GM23248 (cell line): Measurements from ENCODE around the gene CCBE1. TPM values are rescaled to one million over a fixed set of nuclear protein-coding genes. Genes with fewer than 3 reads are reported as not detected.

Source experiments
- DNase-seq: peaks from one replicate; pipeline ENCODE4 v3.0.0-alpha.2; 2015
- H2AFZ ChIP-seq: fragments of 200-600 bp; sonication (generic); 2 replicates; pipeline ENCODE4 v1.6.1; 2016; ENCODE audit warnings: antibody characterized with exemption
- H3F3A ChIP-seq: fragments of 200-600 bp; sonication (generic); 2 replicates; pipeline ENCODE4 v1.6.1; 2016; ENCODE audit warnings: mild to moderate bottlenecking, antibody characterized with exemption, mixed run types; ENCODE audit not compliant: insufficient read depth
- H3K27ac ChIP-seq: fragments of 200-600 bp; sonication (generic); 2 replicates; pipeline ENCODE4 v1.5.1; 2016; ENCODE audit warnings: mild to moderate bottlenecking
- H3K27me3 ChIP-seq: fragments of 200-600 bp; sonication (generic); replicated peaks from 2 replicates; pipeline ENCODE4 v1.6.1; 2016; ENCODE audit warnings: mild to moderate bottlenecking; ENCODE audit not compliant: insufficient read depth
- H3K36me3 ChIP-seq: fragments of 200-600 bp; sonication (generic); 2 replicates; pipeline ENCODE4 v1.6.1; 2016; ENCODE audit warnings: low read depth, mild to moderate bottlenecking
- H3K4me1 ChIP-seq: fragments of 200-600 bp; sonication (generic); 2 replicates; pipeline ENCODE4 v1.6.1; 2016; ENCODE audit warnings: mild to moderate bottlenecking; ENCODE audit not compliant: insufficient read depth
- H3K4me2 ChIP-seq: fragments of 200-600 bp; sonication (generic); one replicate; pipeline ENCODE4 v1.6.1; 2016; ENCODE audit warnings: mild to moderate bottlenecking; ENCODE audit not compliant: unreplicated experiment
- H3K4me3 ChIP-seq: fragments of 200-600 bp; sonication (generic); 2 replicates; pipeline ENCODE4 v1.5.1; 2016; ENCODE audit warnings: mild to moderate bottlenecking
- H3K79me2 ChIP-seq: fragments of 200-600 bp; sonication (generic); 2 replicates; pipeline ENCODE4 v1.6.1; 2016; ENCODE audit warnings: mild to moderate bottlenecking; ENCODE audit not compliant: insufficient read depth
- H3K9ac ChIP-seq: fragments of 200-600 bp; sonication (generic); 2 replicates; pipeline ENCODE4 v1.6.1; 2016; ENCODE audit warnings: mild to moderate bottlenecking
- H3K9me2 ChIP-seq: fragments of 200-600 bp; sonication (generic); 2 replicates; pipeline ENCODE4 v1.6.1; 2016; ENCODE audit warnings: mixed run types, mild to moderate bottlenecking, moderate library complexity; ENCODE audit not compliant: insufficient read depth
- H3K9me3 ChIP-seq: fragments of 200-600 bp; sonication (generic); one replicate; pipeline ENCODE4 v1.6.1; 2017; ENCODE audit warnings: low read depth
- H4K20me1 ChIP-seq: fragments of 200-600 bp; sonication (generic); 2 replicates; pipeline ENCODE4 v1.6.0; 2016; ENCODE audit not compliant: insufficient read depth
- EZH2 ChIP-seq: fragments of 200-600 bp; sonication (generic); IDR thresholded peaks from 2 replicates; pipeline ENCODE4 v1.6.1; 2018; ENCODE audit warnings: antibody characterized with exemption, mild to moderate bottlenecking; ENCODE audit not compliant: insufficient read depth, poor library complexity, severe bottlenecking
- EZH2phosphoT487 ChIP-seq: fragments of 200-600 bp; sonication (generic); IDR thresholded peaks from 2 replicates; pipeline ENCODE4 v1.6.1; 2018; ENCODE audit warnings: antibody characterized with exemption, moderate library complexity, mild to moderate bottlenecking, low read depth; ENCODE audit not compliant: insufficient read depth
- WGBS, 2 experiments: methylation state at CpG; one replicate each; pipeline ENCODE4 v1.1.6; 2015 to 2017; ENCODE audit warnings: low lambda C conversion rate in 2 of 2, low coverage in 1 of 2; ENCODE audit errors: missing lambda C conversion rate in 2 of 2; 5-methylcytosine and 5-hydroxymethylcytosine counted together
- in situ Hi-C: fragments of 300-500 bp; cut with MboI; formaldehyde crosslinking; loops from 2 replicates; pipeline ENCODE4 v1.15.0; 2020
- polyA plus RNA-seq: library from polyadenylated mRNA; unstranded; fragments of >200 nt; fragmentation: Nextera tagmentation; extraction: Ambion mirVana; gene quantifications from 2 replicates; pipeline ENCODE4 v1.2.1, GENCODE V29; 2016
- total RNA-seq: library from RNA; depleted of rRNA; stranded (reverse); fragments of >200 nt; shearing (Covaris generic); gene quantifications from 2 replicates; pipeline ENCODE4 v1.2.3, GENCODE V29; 2014

Gene CCBE1
- total and polyA plus RNA-seq, 2 experiments from 2014 or later = 16.6 to 33.6 TPM

DNA sequence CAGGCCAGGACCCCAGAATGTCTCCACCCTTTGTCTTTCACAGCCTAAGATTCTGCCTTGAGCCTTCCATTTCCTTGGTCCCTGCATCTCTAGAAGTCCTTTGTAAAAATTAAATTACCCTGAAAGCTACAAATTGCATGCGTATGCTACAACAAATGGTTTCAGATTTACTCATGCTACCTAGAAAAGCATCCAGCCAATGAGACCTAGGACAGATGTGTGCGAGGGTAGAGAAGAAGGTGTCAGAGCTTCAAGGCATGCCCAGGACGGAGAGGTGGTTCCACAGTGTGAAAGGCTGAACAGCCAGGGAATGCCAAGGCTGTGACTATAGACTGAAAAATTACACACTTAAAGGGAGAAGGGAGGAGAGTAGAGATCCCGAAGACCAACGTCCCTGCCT lies 40.2 kb downstream of the CCBE1 start:
- no peaks in the 10 kb centered on the region for H3K27me3 ChIP-seq
- no peaks in the 10 kb centered on the region for H3K9me3 ChIP-seq
- H4K20me1 ChIP-seq = no peaks in the 10 kb centered on the region
- no peaks in the 10 kb centered on the region for H3K36me3 ChIP-seq
- H3K4me2 ChIP-seq = no peak overlapping the region
- peaks cover 26% of the 10 kb centered on the region for H3K79me2 ChIP-seq
- no peak overlapping the region for H3K4me3 ChIP-seq
- peaks cover 30% of the 10 kb centered on the region for H3K4me1 ChIP-seq
- H2AFZ ChIP-seq = no peak overlapping the region
- no peak for TF ChIP-seq EZH2
- DNase-seq = no peak
- H3K9me2 ChIP-seq = no peaks in the 10 kb centered on the region
- H3F3A ChIP-seq = 0 out of 2 replicates have a peak, but pooled peaks cover 16% of the 10 kb centered on the region
- no peak overlapping the region for H3K27ac ChIP-seq
- WGBS, 2 experiments = 95 to 97% methylated on average over 5 of the region's 5 CpGs
- no peak overlapping the region for H3K9ac ChIP-seq
- in situ Hi-C loops = no loop called here

DNA sequence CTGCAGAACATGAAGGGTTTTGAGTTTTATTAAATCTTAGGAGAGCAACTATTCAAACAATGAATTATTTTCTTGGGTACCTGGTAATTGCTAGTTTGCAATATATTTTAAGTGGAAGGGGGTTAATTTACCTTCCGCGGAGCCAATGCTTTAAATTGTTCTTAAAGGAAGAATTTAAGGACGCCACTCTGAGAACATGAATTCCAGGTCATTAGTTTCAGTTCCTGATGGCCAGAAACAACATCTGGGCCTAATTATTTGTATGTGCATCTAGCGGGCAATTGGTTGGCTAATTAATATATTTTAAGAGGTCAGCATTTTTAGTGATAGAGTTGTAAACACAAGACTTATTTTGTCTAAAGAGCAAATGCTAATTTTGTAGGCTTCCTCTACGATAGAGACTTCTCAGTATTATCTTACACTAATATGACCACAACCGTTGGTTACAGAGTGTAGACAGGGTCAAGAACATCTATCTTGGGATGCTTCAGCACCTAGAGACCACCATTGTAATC lies 40.8 kb downstream of the CCBE1 start:
- no peak overlapping the region for H3K27ac ChIP-seq
- H3K27me3 ChIP-seq = no peaks in the 10 kb centered on the region
- in situ Hi-C loops = no loop called here
- DNase-seq = no peak
- TF ChIP-seq EZH2phosphoT487 = no peak
- no peak for TF ChIP-seq EZH2
- H3K9me2 ChIP-seq = no peaks in the 10 kb centered on the region
- H3K4me3 ChIP-seq = no peak overlapping the region
- no peaks in the 10 kb centered on the region for H3K9me3 ChIP-seq
- peaks cover 30% of the 10 kb centered on the region for H3K4me1 ChIP-seq
- H3F3A ChIP-seq = 0 out of 2 replicates have a peak, but pooled peaks cover 16% of the 10 kb centered on the region
- no peak overlapping the region for H2AFZ ChIP-seq
- H3K9ac ChIP-seq = no peak overlapping the region
- H3K36me3 ChIP-seq = no peaks in the 10 kb centered on the region
- H4K20me1 ChIP-seq = no peaks in the 10 kb centered on the region
- H3K79me2 ChIP-seq = peaks cover 26% of the 10 kb centered on the region
- H3K4me2 ChIP-seq = no peak overlapping the region
- 35 to 50% methylated on average over 6 of the region's 6 CpGs for WGBS, 2 experiments

GRCh38 chr18:59655676-59656075 lies 41.5 kb downstream of the CCBE1 start:
- in situ Hi-C loops = no loop called here
- Histone ChIP-seq H2AFZ (no peak overlapping the region), H3K9me3 (no peaks in the 10 kb centered on the region), H4K20me1 (no peaks in the 10 kb centered on the region), H3K4me2 (no peak overlapping the region), H3K4me1 (peaks cover 25% of the 10 kb centered on the region), H3K27ac (no peak overlapping the region), H3F3A (0 out of 2 replicates have a peak, but pooled peaks cover 13% of the 10 kb centered on the region), H3K9me2 (no peaks in the 10 kb centered on the region), H3K9ac (no peak overlapping the region), H3K27me3 (no peaks in the 10 kb centered on the region), H3K79me2 (peaks cover 31% of the 10 kb centered on the region), H3K4me3 (no peak overlapping the region), H3K36me3 (no peaks in the 10 kb centered on the region)
- TF ChIP-seq EZH2 = no peak
- no peak for TF ChIP-seq EZH2phosphoT487
- DNase-seq = no peak
- WGBS, 2 experiments = 72 to 80% methylated on average over 2 of the region's 2 CpGs

DNA sequence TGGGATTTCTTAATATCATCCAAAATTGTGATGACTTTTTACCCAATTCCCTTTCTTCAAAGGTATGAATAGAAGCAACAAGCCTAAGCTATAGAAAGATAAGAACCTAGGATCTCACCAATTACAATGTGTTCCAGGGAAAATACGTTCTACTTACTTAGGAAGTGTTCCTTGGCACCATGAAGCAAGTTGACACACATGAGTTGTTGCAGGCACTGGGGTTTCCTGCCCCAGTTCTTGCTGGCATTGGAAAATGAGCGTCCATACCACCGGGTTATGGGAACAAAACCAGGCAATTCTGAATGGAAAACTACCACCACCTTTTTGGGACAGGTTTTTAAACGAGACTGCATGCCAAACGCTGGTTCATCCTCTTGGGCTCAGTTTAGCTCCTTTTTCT lies 46.2 kb downstream of the CCBE1 start:
- Histone ChIP-seq H3K9ac (no peak overlapping the region), H3K4me2 (no peak overlapping the region), H3K79me2 (peaks cover 33% of the 10 kb centered on the region), H3K27ac (no peak overlapping the region), H2AFZ (no peak overlapping the region), H3K27me3 (no peaks in the 10 kb centered on the region), H3K9me2 (no peaks in the 10 kb centered on the region), H3K4me3 (no peak overlapping the region), H3F3A (no peaks in the 10 kb centered on the region), H3K36me3 (no peaks in the 10 kb centered on the region), H3K9me3 (no peaks in the 10 kb centered on the region), H4K20me1 (no peaks in the 10 kb centered on the region), H3K4me1 (peaks cover 16% of the 10 kb centered on the region)
- no peak for TF ChIP-seq EZH2
- TF ChIP-seq EZH2phosphoT487 = no peak
- no peak for DNase-seq
- WGBS, 2 experiments = 80 to 85% methylated on average over 5 of the region's 5 CpGs
- in situ Hi-C loops = no loop called here
